ENCODE data around the gene BRIX1.

The BRIX1 gene

GRCh38 chr5:34894716-34895115, 20.8 kb upstream of the BRIX1 start:
- TF ChIP-seq CTCF (IDR thresholded peaks at IDR 0.05; ENCODE audit: control insufficient read depth, insufficient read depth, low read depth, low read length, missing control alignments): no peak
- H3K4me3 ChIP-seq (ENCODE audit: control insufficient read depth, low read depth, low read length): no peak overlapping the region
- DNase-seq (ENCODE audit: low read depth): no peak

- TF ChIP-seq CTCF (IDR thresholded peaks at IDR 0.05; ENCODE audit: control insufficient read depth, insufficient read depth, low read depth, low read length, missing control alignments): no peak
- H3K4me3 ChIP-seq (ENCODE audit: control insufficient read depth, low read depth, low read length): no peak overlapping the region
- no peak for DNase-seq (ENCODE audit: low read depth)
These were observed 19.7 kb upstream of the BRIX1 start for GRCh38 chr5:34895641-34896419.

GRCh38 chr5:34897646-34898045, 17.9 kb upstream of the BRIX1 start:
- no peak for DNase-seq (ENCODE audit: low read depth)
- H3K4me3 ChIP-seq (ENCODE audit: control insufficient read depth, low read depth, low read length): no peak overlapping the region

GRCh38 chr5:34898258-34898895, 17.1 kb upstream of the BRIX1 start:
- peak; percentile 40 for DNase-seq (ENCODE audit: low read depth)
- TF ChIP-seq CTCF (IDR thresholded peaks at IDR 0.05; ENCODE audit: control insufficient read depth, insufficient read depth, low read depth, low read length, missing control alignments): peak; percentile 89
- H3K4me3 ChIP-seq (ENCODE audit: control insufficient read depth, low read depth, low read length): no peak overlapping the region

More at GRCh38 chr5:34897646-34898045, 17.9 kb upstream of the BRIX1 start:
- TF ChIP-seq CTCF (IDR thresholded peaks at IDR 0.05; ENCODE audit: control insufficient read depth, insufficient read depth, low read depth, low read length, missing control alignments): no peak

- DNase-seq (ENCODE audit: low read depth): no peak
- TF ChIP-seq CTCF (IDR thresholded peaks at IDR 0.05; ENCODE audit: control insufficient read depth, insufficient read depth, low read depth, low read length, missing control alignments): no peak
- no peak overlapping the region for H3K4me3 ChIP-seq (ENCODE audit: control insufficient read depth, low read depth, low read length)
These were observed 16.4 kb upstream of the BRIX1 start for GRCh38 chr5:34899066-34899465.

- H3K4me3 ChIP-seq (ENCODE audit: control insufficient read depth, low read depth, low read length): no peak overlapping the region
- no peak for DNase-seq (ENCODE audit: low read depth)
- TF ChIP-seq CTCF (IDR thresholded peaks at IDR 0.05; ENCODE audit: control insufficient read depth, insufficient read depth, low read depth, low read length, missing control alignments): no peak
These were observed 14.9 kb upstream of the BRIX1 start for GRCh38 chr5:34900652-34901051.
